NB4 (cell line): ENCODE results near the gene PCYT2.

ENCODE experiments used
- CTCF ChIP-seq: IDR thresholded peaks from one replicate; pipeline ENCODE4 v1.5.1; 2012; ENCODE audit warnings: low read depth, low read length
- MAX ChIP-seq: IDR thresholded peaks from 2 replicates; pipeline ENCODE4 v1.6.1; 2011; ENCODE audit warnings: low read depth, low read length
- MYC ChIP-seq: IDR thresholded peaks from 2 replicates; pipeline ENCODE4 v1.6.1; 2011; ENCODE audit warnings: low read depth, low read length
- POLR2A ChIP-seq: IDR thresholded peaks from 2 replicates; pipeline ENCODE4 v1.6.1; 2011; ENCODE audit warnings: mild to moderate bottlenecking; ENCODE audit not compliant: insufficient read length; ENCODE audit errors: extremely low read depth

- no peak for TF ChIP-seq CTCF
- TF ChIP-seq MYC = no peak
- no peak for TF ChIP-seq MAX
- TF ChIP-seq POLR2A = no peak
These were observed 45.9 kb downstream of the PCYT2 start for GRCh38 chr17:81865358-81865732.
